GM21423 (cell line): ENCODE data around the gene NPC1L1.

Experiments
- ATAC-seq: cut with Tn5 transposase; IDR thresholded peaks from one replicate; pipeline ENCODE4 v1.9.1; 2021; ENCODE audit warnings: mild to moderate bottlenecking, moderate library complexity; ENCODE audit not compliant: unreplicated experiment

The NPC1L1 gene

DNA sequence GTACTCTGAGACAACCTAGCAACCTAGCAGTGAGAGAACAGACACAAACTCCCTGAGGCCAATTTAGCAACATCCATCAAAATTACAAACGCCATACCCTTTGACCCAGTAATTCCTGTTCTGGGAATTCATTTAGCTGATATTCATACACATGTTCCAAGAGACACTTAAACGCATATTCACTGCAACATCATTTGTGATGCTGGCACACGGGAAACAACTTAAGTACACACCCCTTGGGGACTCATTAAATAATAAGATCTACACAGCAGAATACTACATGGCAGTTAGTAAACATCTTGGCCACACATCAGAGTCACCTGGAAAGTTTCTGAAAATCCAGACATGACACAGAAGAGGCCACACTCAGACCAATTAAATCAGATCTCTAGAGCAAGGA is 68.3 kb downstream of the NPC1L1 start:
- ATAC-seq = no peak

DNA sequence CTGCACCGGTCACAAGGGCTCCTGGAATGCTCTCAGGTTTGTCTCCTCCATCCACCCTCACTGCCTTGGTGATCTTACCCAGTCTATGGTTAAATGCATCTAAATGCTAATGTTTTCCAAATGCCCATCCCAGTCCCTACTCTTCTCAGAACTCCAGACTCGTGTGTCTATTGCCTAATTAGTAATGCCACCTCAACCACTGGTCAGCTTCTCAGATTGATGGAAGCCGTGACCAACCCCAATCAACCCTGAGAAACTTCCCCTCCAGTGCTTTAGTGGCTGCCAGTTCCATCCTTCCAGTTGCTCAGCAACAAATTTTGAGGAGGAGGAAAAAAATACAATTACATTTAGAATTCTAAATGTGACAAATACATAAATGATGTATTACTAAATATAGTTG is 69.3 kb downstream of the NPC1L1 start:
- ATAC-seq = no peak

DNA sequence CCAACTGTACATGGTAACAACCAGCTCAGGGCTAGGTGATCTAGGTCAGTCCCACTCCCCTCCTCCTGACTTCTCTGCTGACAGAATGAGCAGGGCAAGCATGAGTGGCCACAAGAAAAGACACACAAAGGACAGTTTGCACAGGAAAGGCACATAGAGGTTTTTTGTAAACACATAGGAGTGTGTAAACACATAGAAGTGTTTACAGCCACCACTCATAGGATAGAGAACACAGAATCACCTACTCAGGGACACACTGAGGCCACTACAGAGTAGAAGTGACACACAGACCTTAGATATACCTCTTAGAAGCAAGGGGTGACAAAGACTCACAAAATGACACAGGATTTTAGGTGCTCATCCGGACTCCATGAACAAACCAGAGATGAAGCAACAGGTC is 69.7 kb downstream of the NPC1L1 start:
- ATAC-seq = no peak

DNA sequence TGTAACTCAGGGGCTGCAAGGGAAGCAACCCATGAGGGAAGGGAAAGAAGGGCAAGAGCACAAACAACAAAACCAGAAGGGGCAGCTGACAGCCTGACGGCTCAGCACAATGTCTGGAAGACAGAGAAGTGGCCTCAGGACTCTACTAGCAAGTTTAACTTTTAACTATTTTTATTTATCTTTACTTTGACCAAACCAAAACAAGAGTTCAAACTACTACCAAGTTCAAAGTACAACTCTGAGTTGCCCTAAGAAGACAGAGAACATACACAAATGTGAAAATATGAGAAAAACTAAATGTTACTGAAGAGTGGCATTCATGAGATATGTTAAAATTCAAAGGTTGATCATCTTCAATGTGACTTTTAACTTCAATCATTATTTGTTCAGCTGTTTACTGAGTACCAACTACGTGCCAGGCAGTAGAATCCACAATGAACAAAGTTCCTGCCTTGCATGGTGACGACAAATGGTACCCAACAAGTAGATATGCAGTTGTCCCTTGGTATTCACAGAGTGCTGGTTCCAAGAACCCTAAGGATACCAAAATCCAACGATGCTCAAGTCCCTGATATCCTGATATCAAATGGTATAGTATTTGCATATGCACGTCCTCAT is 70.4 kb downstream of the NPC1L1 start:
- no peak for ATAC-seq

DNA sequence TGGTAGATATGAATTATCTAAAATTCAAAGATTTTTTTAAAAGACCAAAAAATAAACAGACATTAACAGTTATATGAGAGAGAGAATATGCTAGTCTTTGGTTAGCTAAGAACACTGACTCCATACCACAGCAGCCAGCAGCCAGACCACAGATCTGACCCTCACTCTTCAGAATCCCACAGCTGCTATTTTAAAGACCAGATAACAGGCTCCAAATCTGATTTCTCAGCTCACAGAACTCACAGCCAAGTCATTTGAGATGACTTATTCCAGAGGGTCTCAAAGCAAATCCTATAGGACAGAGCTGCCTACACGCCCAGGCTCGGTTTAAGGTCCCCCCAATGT is 71.0 kb downstream of the NPC1L1 start:
- no peak for ATAC-seq

DNA sequence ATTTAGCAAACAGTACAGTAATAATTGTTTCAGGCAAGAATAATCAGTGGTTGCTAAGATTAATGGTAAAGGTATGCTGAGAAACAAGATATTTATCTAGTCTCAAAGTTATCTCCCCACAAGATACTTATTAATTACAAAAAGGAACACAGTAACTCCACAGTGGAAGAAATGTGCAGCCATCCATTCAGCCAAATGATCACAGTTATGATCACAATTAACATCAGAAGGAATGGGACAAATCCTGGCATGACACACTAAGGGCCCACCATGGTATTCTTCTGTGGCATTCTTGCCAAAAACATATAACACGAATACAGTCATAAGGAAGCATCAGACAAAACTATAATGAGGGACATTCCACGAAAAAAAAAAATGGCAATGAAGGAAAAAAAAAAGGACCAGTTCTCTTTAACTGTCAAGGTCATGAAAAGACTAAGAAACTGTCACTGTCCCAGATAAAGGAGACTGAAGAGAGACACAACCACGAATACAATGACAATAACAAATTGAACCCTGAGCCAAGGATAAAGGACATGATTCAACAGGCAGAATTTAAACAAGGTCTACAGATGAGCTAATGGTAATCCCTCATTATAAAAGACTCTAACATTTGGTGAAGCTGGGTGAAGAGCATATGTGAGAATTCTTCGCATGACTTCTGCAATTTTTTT is 71.5 kb downstream of the NPC1L1 start:
- ATAC-seq = no peak

DNA sequence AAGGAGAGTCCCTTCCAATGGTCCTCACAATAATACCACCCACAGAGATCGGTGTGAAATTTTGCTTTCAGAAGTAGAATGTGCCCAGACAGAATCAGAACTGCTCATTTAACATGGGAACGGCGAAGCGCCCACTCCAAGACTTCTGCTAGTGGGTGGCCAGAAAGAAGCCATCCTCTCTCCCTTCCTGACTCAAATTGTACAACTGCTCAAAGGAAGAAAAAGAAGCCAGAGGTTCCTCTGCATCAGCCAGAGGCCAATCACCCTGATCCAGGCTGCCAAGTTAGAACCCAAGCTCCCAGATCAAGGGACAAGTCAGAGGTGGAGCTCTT is 73.9 kb downstream of the NPC1L1 start:
- ATAC-seq = no peak

DNA sequence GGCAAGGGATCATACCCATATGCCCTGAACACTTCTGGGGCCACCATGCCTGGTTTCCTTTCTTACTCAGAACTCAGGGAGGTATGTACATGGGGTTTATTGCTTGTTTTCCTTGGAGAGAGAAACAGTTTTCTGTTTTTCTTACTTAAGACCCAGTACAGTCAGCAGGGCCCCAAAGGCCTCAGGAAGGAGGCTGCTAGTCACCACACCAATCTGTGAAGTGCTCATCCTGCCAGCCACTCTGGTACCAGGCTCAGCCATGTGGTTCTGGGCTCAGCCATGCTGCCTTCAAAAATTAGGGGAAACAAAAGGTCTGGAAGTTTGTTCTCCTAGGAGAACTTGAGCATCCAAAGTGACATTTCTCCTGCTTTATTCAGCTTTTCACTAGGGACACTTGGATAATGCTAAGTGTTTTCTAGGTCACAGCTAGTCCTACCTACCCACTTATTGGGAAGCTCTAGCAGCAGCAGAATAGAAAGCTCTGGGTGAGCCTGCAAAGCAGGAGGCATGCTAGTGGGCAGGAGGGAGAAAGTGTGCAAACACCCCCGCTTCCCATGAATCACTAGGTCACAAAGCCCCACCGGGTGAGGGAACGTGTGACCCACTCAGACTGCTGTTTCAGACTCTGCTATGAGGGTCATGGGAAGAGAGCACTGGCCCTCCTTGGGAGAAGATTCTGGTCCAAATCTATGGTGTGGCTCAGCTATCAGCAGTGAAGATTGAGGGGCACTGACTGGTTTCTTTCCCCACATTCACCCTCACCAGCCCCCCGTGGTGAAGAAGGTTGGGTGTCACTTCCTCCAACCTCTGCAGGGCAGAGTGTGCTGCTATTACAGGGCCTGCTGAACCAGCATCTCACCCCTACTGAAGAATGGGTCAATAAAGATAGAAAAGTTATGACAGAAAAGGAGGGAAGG is 74.6 kb downstream of the NPC1L1 start:
- ATAC-seq = no peak

DNA sequence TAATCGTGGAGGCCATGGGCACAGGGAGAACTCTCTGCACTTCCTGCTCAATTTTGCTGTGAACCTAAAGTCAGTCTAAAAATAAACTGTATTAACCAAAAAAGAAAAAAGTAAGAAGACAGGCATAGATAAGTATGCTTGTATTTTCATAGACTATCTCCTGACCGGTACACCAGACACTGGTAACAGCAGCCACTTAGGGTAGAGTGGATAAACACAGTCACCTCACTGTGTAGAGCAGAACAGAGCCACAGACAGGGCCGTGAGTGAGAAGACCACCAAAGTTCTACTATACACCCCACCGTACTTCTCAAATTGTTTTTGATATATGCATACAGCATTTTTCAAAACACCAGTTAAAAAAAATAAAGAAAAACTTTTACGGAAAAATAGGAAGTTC is 75.6 kb downstream of the NPC1L1 start:
- ATAC-seq = no peak

DNA sequence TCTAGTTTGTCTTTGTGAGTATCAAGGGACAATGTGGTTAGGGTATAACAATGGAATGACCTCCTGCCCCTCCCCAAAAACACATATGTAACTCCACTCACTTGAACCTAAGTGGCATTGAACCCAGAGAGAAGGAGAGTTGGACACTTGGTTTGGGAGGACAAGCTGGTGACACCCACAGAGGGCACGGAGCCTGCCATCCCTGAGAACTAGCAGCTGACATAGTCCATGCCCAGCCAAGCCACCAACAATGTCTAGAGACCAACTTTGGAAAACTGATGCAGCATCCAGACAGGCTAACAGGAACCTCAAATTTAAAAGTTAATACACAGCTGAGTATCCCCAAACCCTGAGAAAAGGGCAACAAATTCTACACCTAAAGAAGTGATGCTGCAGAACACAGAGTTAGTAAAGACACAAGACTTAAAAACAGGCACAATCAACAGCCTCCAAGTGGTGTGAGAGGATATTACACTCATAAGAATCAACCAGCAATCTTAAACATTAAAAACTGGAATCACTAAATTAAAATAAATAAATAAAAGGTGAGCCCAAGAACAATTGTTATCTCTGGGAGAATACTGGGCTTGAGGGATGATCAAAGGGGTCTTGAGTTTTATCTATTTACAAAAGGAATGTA is 77.8 kb downstream of the NPC1L1 start:
- ATAC-seq = no peak
